ENCODE data around the gene ZNF23. TPM values are rescaled to one million over a fixed set of nuclear protein-coding genes. Genes with fewer than 3 reads are reported as not detected.

ZNF23 gene
- total RNA-seq, 1 experiment from 2014 or later = 11.6 TPM

GRCh38 chr16:71442051-71442440 lies 20.0 kb downstream of the ZNF23 start, which contains the start of gene TLE7 (continued):
- TF ChIP-seq ZMAT4 (CRISPR knock-in tag; IDR thresholded peaks at IDR 0.05) (no peak), AR (CRISPR knock-in tag; IDR thresholded peaks at IDR 0.05) (no peak), ZNF423 (CRISPR knock-in tag; IDR thresholded peaks at IDR 0.05) (no peak), ATF1 (CRISPR knock-in tag; IDR thresholded peaks at IDR 0.05) (no peak)

- Mint-ChIP-seq H3K4me1 (peaks cover 7% of the 10 kb centered on the region; the same call in 1 of the 2 replicates), H3K9me3 (peaks cover 26% of the 10 kb centered on the region), H3K36me3 (no peaks in the 10 kb centered on the region), H3K4me3 (no peak overlapping the region), H3K27ac (no peak overlapping the region), H3K27me3 (ENCODE audit: low read depth) (peaks cover 15% of the 10 kb centered on the region)
- ChIA-PET CTCF (interaction anchor here (1.0 kb wide), 1 partner anchor 58 kb away, joined by 3 read pairs; no protein-coding TSS in a partner anchor), POLR2A (no interaction called here)
- peak; percentile 77 for ATAC-seq
- DNase-seq (ENCODE audit: low spot score) = peak; percentile 89
- TF ChIP-seq PRDM15 (CRISPR knock-in tag; IDR thresholded peaks at IDR 0.05) = no peak
- TF ChIP-seq NFYB (CRISPR knock-in tag; conservative IDR thresholded peaks at IDR 0.05; ENCODE audit: low read depth) = no peak
- TF ChIP-seq ZBTB21 (CRISPR knock-in tag; IDR thresholded peaks at IDR 0.05; ENCODE audit: borderline replicate concordance) = peak; percentile 41; the same call in 1 of the 2 replicates
- no peak for TF ChIP-seq JUN (CRISPR knock-in tag; IDR thresholded peaks at IDR 0.05)
- peak; percentile 85 for TF ChIP-seq CTCF (IDR thresholded peaks at IDR 0.05)
- TF ChIP-seq MLX (CRISPR knock-in tag; IDR thresholded peaks at IDR 0.05) = no peak
- peak; percentile 41; the same call in 1 of the 2 replicates for TF ChIP-seq ZNF263 (CRISPR knock-in tag; IDR thresholded peaks at IDR 0.05; ENCODE audit: low read depth)
- TF ChIP-seq MAX (CRISPR knock-in tag; IDR thresholded peaks at IDR 0.05) = peak; percentile 71; the same call in 1 of the 2 replicates
- TF ChIP-seq E2F5 (CRISPR knock-in tag; IDR thresholded peaks at IDR 0.05) = 0 out of 2 replicates have a peak, but pooled peaks have one; percentile 27
- no peak for TF ChIP-seq IRF1 (CRISPR knock-in tag; IDR thresholded peaks at IDR 0.05)
- 0 out of 2 replicates have a peak, but pooled peaks have one; percentile 21 for TF ChIP-seq USF2 (CRISPR knock-in tag; IDR thresholded peaks at IDR 0.05)
- peak; percentile 54; the same call in 1 of the 2 replicates for TF ChIP-seq SMAD3 (CRISPR knock-in tag; IDR thresholded peaks at IDR 0.05; ENCODE audit: borderline replicate concordance)
- no peak for TF ChIP-seq FOXP1 (CRISPR knock-in tag; IDR thresholded peaks at IDR 0.05; ENCODE audit: borderline replicate concordance)
These were observed 20.5 kb downstream of the ZNF23 start for GRCh38 chr16:71441348-71442050.
